Measurements from ENCODE around the gene ERBB3. TPM values are rescaled to one million over a fixed set of nuclear protein-coding genes. Genes with fewer than 3 reads are reported as not detected.

ERBB3 gene
- total RNA-seq, 1 experiment from 2014 or later: 40.6 TPM

DNA sequence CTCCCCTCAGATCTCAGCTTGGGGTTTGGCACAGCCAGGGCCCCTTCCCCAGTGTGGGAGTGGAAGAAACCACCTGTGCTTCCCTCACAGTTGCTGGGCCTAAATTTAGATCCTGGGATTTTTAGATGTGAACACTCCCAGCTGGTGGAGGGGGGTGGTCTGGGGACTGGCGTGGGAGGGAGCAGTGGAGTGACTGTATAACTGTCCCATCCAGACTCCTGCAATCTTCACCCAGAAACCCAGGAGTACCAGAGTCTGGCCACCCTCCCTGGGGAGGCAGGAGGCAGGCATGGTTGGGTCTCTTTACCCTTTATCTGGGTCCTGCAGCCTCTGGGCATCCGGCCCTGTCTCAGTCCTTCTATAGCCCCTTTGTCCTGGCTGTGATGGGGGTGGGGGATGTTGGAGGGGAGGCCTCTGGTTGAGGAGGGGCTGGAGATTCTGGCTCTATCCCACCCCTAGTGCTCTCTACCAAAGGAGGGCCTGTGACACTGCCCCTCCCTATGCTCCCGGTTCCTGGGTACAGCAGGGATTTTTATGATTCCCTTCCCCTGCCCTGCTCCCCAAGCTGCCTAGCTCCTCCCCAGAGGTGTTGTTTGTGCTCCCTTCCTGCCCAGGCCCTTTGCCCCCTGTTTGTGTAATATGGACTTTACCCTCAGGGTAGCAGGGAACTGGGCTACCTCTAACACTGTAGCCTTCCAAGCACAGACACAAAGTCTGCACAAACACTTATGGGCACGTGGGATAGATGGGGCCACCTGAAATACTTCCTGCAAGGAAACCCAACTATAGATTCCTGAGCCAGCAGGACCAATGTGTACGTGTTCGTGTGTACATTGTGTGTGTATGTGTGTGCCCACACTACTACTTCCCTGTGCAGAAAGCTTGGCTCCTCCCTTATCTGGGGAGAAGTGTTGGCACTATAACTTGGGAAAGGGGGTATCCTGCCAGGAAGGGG lies 1.7 kb downstream of the ERBB3 start:
- Histone ChIP-seq H3K79me2 (ENCODE audit: low read length) (peaks cover 30% of the 10 kb centered on the region), H3K27me3 (ENCODE audit: low read length) (no peaks in the 10 kb centered on the region), H3K4me3 (ENCODE audit: low read length) (peak overlapping the region; percentile 86), H3K9me3 (ENCODE audit: low read length) (no peaks in the 10 kb centered on the region), H2AFZ (ENCODE audit: low read length) (no peak overlapping the region), H3K4me1 (ENCODE audit: insufficient read depth, low read length) (peaks cover 29% of the 10 kb centered on the region), H3K9me2 (replicated peaks; ENCODE audit: low read length) (no peaks in the 10 kb centered on the region), H3K36me3 (ENCODE audit: low read depth, low read length) (no peaks in the 10 kb centered on the region), H3K9ac (ENCODE audit: low read length) (peak overlapping the region; percentile 76; the same call in 1 of the 2 replicates), H3K4me2 (ENCODE audit: low read length) (peak overlapping the region; percentile 93), H4K20me1 (ENCODE audit: low read length) (no peaks in the 10 kb centered on the region), H3K27ac (ENCODE audit: low read length) (no peak overlapping the region), H3F3A (ENCODE audit: low read length, unreplicated experiment) (no peaks in the 10 kb centered on the region)
- no TSS peak for BruUV-seq (replicated peaks)
- ATAC-seq (no peak), DNase-seq (no peak)
- no peak for TF ChIP-seq EZH2phosphoT487 (IDR thresholded peaks at IDR 0.05; ENCODE audit: borderline replicate concordance, low read length)
- TF ChIP-seq, protein P1, sequence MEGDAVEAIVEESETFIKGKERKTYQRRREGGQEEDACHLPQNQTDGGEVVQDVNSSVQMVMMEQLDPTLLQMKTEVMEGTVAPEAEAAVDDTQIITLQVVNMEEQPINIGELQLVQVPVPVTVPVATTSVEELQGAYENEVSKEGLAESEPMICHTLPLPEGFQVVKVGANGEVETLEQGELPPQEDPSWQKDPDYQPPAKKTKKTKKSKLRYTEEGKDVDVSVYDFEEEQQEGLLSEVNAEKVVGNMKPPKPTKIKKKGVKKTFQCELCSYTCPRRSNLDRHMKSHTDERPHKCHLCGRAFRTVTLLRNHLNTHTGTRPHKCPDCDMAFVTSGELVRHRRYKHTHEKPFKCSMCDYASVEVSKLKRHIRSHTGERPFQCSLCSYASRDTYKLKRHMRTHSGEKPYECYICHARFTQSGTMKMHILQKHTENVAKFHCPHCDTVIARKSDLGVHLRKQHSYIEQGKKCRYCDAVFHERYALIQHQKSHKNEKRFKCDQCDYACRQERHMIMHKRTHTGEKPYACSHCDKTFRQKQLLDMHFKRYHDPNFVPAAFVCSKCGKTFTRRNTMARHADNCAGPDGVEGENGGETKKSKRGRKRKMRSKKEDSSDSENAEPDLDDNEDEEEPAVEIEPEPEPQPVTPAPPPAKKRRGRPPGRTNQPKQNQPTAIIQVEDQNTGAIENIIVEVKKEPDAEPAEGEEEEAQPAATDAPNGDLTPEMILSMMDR (conservative IDR thresholded peaks at IDR 0.05; ENCODE audit: low read depth, low read length): no peak
- TF ChIP-seq EZH2 (IDR thresholded peaks at IDR 0.05; ENCODE audit: low read length, unreplicated experiment): no peak
- intact Hi-C loops (cut with micrococcal nuclease): no loop called here
- POLR2A ChIA-PET (ENCODE audit: unreplicated experiment): interaction anchor here (0.6 kb wide), 1 partner anchor 37 kb away, joined by 3 read pairs; the partner anchor contains the start of gene ZC3H10
- CTCF ChIA-PET: no interaction called here

DNA sequence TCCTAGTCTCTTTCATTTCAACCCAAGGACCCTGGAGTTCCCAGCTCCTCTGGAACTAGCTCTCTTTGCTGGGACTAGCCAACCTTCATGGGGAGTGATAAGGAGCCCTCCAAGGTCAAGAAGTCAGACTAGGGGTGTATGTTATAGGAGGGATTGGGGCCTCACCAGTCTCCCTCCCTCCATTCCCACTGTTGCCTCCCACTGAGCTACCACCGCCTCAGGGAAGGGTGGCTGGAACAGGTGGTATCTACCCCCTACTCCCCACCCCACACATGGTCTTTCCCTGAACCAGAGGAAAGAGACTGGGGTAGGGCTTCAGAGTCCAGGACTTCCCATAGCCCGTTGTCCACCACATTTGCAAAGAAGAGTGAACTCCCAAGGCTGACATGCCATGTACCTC lies 2.4 kb downstream of the ERBB3 start:
- Histone ChIP-seq H3K9ac (ENCODE audit: low read length) (no peak overlapping the region), H4K20me1 (ENCODE audit: low read length) (no peaks in the 10 kb centered on the region), H3K36me3 (ENCODE audit: low read depth, low read length) (peaks cover 1% of the 10 kb centered on the region; the same call in 1 of the 2 replicates), H3K4me1 (ENCODE audit: insufficient read depth, low read length) (peaks cover 35% of the 10 kb centered on the region), H2AFZ (ENCODE audit: low read length) (no peak overlapping the region), H3F3A (ENCODE audit: low read length, unreplicated experiment) (no peaks in the 10 kb centered on the region), H3K4me2 (ENCODE audit: low read length) (no peak overlapping the region), H3K4me3 (ENCODE audit: low read length) (no peak overlapping the region), H3K9me2 (replicated peaks; ENCODE audit: low read length) (no peaks in the 10 kb centered on the region), H3K79me2 (ENCODE audit: low read length) (peaks cover 30% of the 10 kb centered on the region), H3K9me3 (ENCODE audit: low read length) (no peaks in the 10 kb centered on the region), H3K27ac (ENCODE audit: low read length) (no peak overlapping the region), H3K27me3 (ENCODE audit: low read length) (no peaks in the 10 kb centered on the region)
- DNase-seq: no peak
- TF ChIP-seq EZH2phosphoT487 (IDR thresholded peaks at IDR 0.05; ENCODE audit: borderline replicate concordance, low read length): no peak
- TF ChIP-seq, protein P1 (conservative IDR thresholded peaks at IDR 0.05; ENCODE audit: low read depth, low read length): no peak
- TF ChIP-seq EZH2 (IDR thresholded peaks at IDR 0.05; ENCODE audit: low read length, unreplicated experiment): no peak
- ATAC-seq: no peak
- intact Hi-C loops (cut with micrococcal nuclease): no loop called here
- ChIA-PET CTCF (no interaction called here), POLR2A (ENCODE audit: unreplicated experiment) (no interaction called here)
- no TSS peak for BruUV-seq (replicated peaks)

DNA sequence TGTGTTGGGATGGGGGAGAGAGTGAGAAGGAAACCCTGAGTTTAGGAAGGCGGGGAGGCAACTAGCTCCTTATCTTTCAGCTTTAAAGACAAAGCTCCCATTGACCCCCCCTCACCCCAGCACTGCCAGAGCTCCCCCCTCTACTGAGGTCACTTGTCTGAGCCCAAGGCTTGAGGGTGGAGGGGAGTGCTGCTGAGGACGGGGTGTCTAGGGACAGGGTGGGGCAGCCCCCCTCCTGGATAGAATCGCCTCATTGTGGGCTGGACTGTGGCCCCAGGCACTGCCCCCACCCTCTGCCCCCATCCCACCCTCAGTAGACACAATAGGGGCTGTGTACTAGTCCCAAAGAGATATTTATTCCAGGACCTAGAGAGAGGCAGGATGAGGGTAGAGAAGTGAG lies 3.0 kb downstream of the ERBB3 start:
- no peaks in the 10 kb centered on the region for H3K9me3 ChIP-seq (ENCODE audit: low read length)
- no peak overlapping the region for H3K4me2 ChIP-seq (ENCODE audit: low read length)
- CTCF ChIA-PET: no interaction called here
- no peaks in the 10 kb centered on the region for H3F3A ChIP-seq (ENCODE audit: low read length, unreplicated experiment)
- H3K9ac ChIP-seq (ENCODE audit: low read length): no peak overlapping the region
- POLR2A ChIA-PET (ENCODE audit: unreplicated experiment): no interaction called here
- H4K20me1 ChIP-seq (ENCODE audit: low read length): no peaks in the 10 kb centered on the region
- no peak overlapping the region for H3K27ac ChIP-seq (ENCODE audit: low read length)
- H3K36me3 ChIP-seq (ENCODE audit: low read depth, low read length): peaks cover 7% of the 10 kb centered on the region; the same call in 1 of the 2 replicates
- no TSS peak for BruUV-seq (replicated peaks)
- intact Hi-C loops (cut with micrococcal nuclease): no loop called here
- no peaks in the 10 kb centered on the region for H3K9me2 ChIP-seq (replicated peaks; ENCODE audit: low read length)
- no peak overlapping the region for H3K4me3 ChIP-seq (ENCODE audit: low read length)
- no peak overlapping the region for H2AFZ ChIP-seq (ENCODE audit: low read length)
- TF ChIP-seq EZH2 (IDR thresholded peaks at IDR 0.05; ENCODE audit: low read length, unreplicated experiment) (no peak), EZH2phosphoT487 (IDR thresholded peaks at IDR 0.05; ENCODE audit: borderline replicate concordance, low read length) (no peak)
- TF ChIP-seq, protein P1 (conservative IDR thresholded peaks at IDR 0.05; ENCODE audit: low read depth, low read length): no peak
- DNase-seq (no peak), ATAC-seq (no peak)
- H3K27me3 ChIP-seq (ENCODE audit: low read length): no peaks in the 10 kb centered on the region
- peaks cover 35% of the 10 kb centered on the region for H3K4me1 ChIP-seq (ENCODE audit: insufficient read depth, low read length)
- peaks cover 30% of the 10 kb centered on the region for H3K79me2 ChIP-seq (ENCODE audit: low read length)

All from PC-3 (cell line).